ENCODE measurements around the gene SRGAP1.

Gene SRGAP1

GRCh38 chr12:63912651-63913050 is 68.2 kb downstream of the SRGAP1 start:
- DNase-seq: no peak

DNA sequence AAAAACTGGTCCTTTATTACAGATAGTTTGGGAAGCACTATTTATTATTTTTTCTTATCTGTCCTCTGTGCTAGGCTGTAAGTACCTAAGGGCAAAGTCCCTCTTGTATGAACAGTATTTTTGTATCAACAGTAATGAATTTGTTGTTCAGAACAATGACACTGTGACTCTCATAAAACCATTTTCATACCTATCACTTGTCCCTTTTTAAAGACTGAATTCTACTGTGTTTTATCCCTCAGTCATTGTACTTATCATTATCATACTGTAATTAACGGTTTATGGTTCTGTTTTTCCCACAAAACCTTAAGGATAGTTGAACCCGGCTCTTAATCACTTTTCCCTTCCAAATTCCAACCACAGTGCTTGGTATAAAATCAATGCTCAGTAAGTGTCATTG is 69.4 kb downstream of the SRGAP1 start:
- DNase-seq: no peak

DNA sequence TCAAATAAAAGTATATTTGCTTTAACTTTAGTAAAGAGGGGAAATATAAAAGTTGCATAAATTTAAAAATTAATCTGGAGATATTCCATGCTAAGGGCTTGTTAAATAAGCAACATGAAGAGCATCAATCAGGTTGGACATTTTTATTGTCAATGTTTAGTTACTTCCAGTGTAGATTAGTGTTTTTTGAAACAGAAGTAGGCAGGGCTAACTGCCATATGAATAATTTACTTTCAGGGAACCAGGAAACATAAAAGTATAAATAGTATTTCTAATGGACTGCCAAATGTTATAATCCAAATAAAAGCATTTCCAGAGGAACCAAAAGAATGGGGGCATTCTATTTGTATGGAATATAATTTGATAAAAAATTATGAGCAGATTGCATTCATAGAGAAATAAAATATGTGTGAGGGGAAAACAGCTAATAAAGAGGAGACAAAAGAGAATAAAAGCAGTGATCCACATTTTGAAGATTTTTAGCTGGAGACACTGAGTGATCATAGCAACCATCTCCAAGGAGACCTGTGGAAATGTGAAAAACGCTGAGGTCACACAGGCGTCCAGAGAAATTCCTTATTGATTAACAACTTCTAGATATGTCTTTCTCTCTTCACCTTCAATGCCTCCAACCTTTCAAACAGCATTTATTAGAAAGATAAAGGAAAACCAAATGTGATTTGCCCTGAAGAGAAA is 70.8 kb downstream of the SRGAP1 start:
- no peak for DNase-seq

- DNase-seq: no peak
These were observed 72.3 kb downstream of the SRGAP1 start for GRCh38 chr12:63916561-63917476.

DNA sequence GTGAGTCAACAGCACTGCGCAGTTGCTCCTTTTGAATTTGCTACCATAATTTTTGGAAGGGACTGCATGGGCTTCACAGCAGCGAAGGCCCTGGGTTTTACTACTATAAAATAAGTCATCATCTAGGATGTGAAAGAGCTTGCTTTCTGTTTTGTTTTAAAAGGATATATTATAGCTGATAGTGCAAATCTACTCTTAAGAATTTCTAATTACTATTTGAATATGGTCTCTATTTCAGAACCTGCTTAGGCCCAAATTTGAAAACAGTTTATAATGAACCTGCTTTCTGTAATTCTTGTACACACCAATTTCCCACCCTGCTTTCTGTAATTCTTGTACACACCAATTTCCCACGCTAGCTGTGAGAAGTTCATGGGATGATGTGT is 73.0 kb downstream of the SRGAP1 start:
- no peak for DNase-seq

DNA sequence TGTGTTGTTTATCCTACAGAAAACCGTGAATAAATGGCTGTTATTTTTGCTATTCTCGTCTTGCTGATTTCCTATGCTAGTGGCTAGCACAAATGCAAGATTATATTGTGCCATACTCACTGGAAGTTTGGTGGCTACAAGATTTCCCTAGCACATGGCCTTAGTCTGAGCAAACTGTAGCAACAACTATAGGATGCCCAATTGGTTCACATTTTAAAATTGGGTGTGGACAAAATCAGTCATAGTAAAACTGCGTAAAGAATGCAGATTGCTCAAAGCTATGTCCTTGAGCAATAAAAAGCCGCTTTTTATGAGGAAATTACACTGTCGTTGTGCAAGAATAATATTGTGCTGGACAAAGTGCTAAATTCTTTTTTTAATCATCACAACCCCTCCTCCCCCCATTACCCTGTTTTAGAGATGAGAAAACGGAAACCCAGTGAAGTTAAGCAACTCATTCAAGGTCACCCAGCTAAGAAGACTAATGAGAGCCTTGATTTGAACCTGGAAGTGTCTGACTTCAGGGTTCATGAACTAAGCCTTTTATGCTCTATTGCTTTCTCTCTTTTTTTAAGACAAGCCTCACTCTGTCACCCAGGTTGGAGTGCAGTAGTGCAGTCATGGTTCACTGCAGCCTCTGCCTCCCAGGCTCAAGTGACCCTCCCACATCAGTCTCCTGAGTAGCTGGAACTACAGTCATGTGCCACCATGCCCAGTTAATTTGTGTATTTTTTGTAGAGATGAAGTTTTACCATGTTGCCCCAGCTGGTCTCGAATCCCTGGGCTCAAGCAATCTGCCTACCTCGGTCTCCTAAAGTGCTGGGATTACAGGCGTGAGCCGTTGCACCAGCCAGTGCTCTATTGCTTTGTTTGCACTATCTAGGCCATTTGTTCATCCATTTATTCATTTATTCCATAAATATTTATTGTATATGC is 73.6 kb downstream of the SRGAP1 start:
- DNase-seq: no peak

DNA sequence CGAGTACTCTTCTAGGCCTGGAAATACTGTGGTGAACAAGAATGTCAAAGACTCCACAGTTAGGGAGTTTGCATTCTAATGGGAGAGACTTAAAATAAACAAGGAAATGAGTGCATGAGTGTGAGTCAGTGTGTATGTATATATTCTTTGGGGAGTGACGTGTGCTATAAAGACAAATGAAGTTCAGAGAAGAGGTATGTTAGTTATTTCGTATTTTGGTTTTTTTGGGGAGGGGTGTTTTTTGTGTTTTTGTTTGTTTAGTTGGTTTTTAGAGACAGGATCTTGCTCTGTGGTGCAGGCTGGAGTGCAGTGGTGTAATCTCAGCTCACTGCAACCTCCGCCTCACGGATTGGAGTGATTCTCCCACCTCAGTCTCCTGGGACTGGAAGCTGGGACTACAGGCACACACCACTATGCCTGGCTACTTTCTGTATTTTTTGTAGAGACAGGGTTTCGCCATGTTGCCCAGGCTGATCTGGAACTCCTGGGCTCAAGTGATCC is 74.3 kb downstream of the SRGAP1 start:
- DNase-seq: no peak

GRCh38 chr12:63919756-63920155 is 75.3 kb downstream of the SRGAP1 start:
- no peak for DNase-seq

- DNase-seq: no peak
These were observed 76.7 kb downstream of the SRGAP1 start for GRCh38 chr12:63921157-63921556.

DNA sequence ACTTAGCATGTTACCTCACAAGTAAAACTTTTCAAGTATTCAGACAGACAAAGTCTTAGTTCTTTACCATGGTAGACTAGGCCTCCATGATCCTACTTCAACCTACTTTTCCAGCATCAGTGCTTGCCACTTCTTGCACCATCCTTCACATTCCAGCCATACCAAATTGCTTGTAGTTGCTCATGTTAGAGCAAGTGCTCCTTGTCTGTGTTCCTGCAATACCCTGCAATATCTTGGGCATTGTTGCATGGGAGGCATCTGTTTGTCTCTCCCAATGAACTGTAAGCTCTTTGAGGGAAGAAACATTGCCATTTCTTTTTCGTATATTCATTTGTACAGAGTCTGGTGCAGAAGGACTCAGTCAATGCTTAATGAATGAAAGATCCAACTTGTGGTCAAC is 78.0 kb downstream of the SRGAP1 start:
- no peak for DNase-seq

- no peak for DNase-seq
These were observed 80.3 kb downstream of the SRGAP1 start for GRCh38 chr12:63924781-63925180.

- DNase-seq: no peak
These were observed 83.0 kb downstream of the SRGAP1 start for GRCh38 chr12:63927511-63927910.

DNA sequence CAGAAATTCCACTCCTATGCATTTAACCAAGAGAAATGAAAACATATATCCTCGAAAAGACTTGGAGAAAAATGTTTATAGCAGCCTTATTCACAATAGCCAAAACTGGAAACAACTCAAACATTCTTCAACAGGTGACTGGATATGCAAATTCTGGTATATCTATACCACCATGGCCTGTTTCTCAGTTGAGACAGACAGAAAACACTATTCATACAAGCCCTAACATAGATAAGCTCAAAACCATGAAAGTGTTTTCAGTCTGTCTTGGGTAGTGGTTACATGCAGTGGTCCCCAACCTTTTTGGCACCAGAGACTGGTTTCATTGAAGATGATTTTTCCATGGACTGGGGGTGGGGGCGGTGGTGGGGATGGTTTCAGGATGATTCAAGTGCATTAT is 83.8 kb downstream of the SRGAP1 start:
- no peak for DNase-seq

DNA sequence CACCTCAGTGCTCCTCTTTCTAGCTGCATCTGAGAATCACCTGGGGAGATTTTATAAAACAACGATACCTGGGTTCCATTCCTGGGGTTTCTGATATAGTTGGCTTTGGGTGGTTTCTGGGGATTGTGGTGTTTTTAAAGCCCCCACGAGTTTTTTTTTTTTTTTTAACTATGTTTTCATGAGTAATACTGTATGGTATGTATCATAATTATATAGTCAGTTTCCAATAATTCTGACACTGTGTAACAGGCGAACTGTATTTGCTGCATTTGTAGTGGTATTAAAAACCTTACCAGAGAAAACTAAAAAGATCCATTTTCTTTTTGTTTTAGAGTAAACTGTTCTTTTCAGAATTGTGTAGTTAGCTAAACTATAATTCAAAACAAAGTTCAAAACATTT is 84.9 kb downstream of the SRGAP1 start:
- DNase-seq: no peak

- no peak for DNase-seq
These were observed 86.5 kb downstream of the SRGAP1 start for GRCh38 chr12:63930971-63931370.

GRCh38 chr12:63931703-63932102 is 87.2 kb downstream of the SRGAP1 start:
- DNase-seq: no peak

DNA sequence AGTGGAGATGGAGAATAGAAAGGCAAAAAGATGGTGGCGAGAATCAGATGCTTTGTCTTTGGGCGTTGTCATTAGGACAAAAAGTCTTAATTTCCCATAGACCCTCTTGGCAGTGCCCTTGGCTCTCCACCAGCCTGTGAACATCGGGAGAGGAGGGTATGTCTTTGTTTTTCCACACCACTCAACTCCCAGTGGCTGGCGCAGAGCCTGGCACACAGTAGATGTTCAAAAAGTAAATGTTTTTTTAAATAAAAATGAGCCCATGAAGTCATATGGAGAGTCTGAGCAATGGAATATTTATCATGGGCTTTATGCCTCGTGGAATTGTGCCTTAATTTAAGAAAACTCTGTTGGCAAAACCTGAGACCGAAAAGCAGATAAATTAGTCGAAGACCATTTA is 90.4 kb downstream of the SRGAP1 start:
- no peak for DNase-seq

- no peak for DNase-seq
These were observed 90.9 kb downstream of the SRGAP1 start for GRCh38 chr12:63935361-63935760.

- DNase-seq: no peak
These were observed 93.1 kb downstream of the SRGAP1 start for GRCh38 chr12:63937378-63938316.

- no peak for DNase-seq
These were observed 96.0 kb downstream of the SRGAP1 start for GRCh38 chr12:63940310-63941005.

DNA sequence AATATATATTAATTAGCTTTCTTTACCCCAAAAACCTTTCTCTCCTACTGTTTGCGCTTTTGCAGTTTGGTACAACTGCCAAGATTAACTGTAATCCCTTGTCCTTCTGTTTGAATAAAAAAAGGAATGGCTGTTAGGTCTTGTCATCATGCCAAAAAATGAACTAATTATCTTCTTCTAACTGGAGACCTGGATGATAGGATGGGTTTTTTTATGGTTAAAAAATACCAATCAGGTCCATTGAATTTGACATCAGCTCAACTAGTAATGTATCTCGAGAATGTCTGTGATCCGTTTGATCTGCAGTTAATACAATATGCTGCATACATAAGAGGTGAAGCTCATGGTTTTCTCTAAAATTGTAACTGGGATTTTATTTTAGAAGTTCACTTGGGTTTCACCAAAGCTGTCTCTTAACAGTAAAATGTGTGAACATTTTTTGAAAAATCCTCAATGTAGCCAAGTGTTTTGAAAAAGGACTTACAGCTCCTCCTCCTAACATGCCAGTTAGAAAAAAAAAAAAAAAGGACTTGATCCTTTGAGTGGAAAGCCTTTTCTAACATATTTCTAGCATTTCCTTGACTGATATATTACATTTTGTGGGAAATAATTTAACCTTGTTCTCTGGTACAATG is 96.8 kb downstream of the SRGAP1 start:
- no peak for DNase-seq
